CD4-positive, alpha-beta T cell treated with Interleukin-2 at 100 ng/mL for 4 hours (primary cell): ENCODE data around the gene PSMF1.
A peak's percentile ranks its signal among the peaks of the same experiment; 100 is the strongest.
"Not testable (repeated sequence)": the region's sequence is repeated elsewhere in the genome, so short reads cannot be mapped to it uniquely, and the experiment has no call there.

Experiments used
- DNase-seq: peaks from one replicate; pipeline ENCODE4 v3.0.0-alpha.2; 2020; ENCODE audit warnings: low spot score

PSMF1 gene

DNA sequence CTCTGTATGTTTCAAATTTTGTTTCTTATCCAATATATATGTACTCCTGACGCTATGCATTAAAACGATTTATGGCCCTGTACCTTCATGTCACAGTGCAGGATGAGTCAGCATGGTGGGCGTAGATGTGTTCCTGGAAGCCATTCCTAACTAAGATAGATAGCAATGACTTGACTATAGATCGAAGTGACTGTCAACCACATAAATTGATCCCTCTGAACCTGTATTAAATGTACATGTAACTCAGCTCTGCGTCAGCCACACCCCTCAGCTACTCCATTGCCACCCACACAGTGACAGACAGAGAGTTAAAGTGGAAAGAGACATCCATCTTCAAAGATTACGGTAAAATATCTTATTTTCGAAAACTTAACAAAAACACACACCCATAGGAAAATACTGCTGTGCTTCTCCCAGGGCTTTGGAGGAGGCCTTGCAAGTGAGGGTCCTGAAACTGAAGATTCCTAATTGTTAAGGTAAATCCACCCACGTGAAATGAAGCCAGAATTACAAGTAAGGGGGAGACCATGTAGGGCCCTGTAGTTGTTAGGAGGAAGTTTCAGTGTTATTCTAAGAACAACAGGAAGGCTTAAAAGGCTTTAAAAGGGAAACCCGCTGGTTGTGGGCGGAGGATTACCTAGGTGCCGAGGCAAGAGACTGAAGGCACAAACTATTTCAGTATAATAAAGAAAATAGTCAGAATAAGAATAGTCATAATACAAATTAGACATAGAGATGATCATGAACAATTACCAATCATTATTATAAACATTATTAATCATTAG is 97.2 kb downstream of the PSMF1 start:
- peak; percentile 30 for DNase-seq

DNA sequence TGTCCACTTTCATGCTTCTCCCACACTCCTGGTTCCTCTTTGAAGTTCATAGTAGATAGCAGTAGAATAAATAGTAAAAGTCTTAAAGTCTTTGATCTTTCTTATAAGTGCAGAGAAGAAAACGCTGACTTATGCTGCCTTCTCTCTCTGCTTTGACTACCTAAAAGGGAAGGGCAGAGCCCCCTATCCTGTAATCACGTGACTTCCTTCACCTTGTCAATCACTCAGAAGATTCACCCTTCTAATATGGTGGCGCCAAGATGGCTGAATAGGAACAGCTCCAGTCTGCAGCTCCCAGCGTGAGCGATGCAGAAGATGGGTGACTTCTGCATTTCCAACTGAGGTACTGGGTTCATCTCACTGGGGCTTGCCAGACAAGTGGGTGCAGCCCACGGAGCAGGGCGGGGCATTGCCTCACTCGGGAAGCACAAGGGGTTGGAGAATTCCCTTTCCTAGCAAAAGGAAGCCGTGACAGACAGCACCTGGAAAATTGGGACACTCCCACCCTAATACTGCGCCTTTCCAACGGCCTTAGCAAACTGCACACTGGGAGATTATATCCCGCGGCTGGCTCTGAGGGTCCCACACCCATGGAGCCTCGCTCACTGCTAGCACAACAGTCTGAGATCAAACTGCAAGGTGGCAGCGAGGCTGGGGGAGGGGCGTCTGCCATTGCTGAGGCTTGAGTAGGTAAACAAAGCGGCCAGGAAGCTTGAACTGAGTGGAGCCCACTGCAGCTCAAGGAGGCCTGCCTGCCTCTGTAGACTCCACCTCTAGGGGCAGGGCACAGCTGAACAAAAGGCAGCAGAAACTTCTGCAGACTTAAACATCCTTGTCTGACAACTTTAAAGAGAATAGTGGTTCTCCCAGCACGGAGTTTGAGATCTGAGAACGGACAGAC is 98.4 kb downstream of the PSMF1 start:
- DNase-seq, result not testable (repeated sequence)
